HG02759 (cell line): ENCODE measurements around the gene PARD6G.

Experiments
- ATAC-seq: cut with Tn5 transposase; IDR thresholded peaks from one replicate; pipeline ENCODE4 v1.9.1; 2021; ENCODE audit warnings: mild to moderate bottlenecking, moderate library complexity; ENCODE audit not compliant: unreplicated experiment

Gene PARD6G

DNA sequence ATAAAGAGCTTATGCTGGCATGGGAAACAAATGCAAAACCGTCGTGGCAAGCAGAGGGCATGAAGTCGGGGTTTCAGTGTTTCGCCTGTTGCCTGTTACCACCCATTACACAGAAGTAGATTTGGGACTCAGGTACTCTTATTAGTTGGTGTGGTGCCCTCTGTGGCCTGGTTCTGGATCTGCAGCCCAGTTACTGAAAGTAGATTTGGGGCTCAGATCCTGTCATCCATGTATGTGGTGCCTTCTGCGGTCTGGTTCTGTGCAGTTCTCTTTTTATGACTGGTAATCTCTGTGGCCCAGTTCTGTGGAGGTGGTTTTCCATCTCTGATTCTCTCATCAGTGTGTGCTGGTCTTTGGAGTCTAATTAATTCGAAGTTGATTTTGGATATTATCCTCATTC is 93.0 kb downstream of the PARD6G start:
- peak; percentile 77 for ATAC-seq

- no peak for ATAC-seq
Measured at GRCh38 chr18:80149667-80150066, 97.6 kb downstream of the PARD6G start.

DNA sequence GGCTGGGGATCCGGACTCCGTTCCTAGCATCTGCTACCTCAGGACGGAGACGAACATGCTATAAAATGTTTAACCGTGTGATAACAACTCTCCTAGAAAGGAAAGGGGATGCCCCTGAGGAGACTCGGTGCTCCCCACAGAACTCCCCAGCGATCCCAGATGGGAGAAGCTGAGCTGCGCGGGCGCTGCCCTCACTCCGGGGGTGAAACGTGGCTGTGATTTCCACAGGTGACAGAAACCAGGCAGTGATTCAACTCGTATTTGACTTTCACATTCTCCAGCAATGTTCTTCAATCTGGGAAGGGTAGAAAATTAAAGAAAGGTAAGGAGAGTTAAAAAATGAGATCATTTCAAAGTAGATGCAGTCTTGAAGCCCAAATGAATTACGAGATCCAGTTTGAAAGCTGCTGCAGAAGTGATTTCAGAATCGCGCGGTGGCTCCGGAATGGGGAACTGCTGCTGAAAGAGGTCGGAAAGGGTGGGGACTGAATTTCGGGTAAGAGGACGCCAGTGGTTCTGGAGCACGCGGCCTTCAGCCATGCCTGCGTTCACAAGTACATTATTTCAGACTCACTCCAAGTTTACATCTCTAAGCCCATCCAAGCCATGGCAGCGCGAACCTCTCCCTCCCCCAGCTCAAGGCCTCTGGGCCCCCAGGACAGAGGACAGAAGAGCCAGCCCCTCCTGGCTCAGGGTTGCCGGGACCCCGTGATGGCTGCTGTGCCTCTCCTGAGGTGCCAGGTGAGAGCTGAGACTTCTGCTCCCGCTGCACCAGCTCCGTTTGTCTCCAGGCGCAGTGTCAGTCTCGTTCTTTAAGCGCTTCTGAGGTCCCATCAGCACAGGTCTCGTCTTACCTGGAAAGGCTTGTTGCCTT is 98.8 kb downstream of the PARD6G start:
- peak; percentile 5 for ATAC-seq

DNA sequence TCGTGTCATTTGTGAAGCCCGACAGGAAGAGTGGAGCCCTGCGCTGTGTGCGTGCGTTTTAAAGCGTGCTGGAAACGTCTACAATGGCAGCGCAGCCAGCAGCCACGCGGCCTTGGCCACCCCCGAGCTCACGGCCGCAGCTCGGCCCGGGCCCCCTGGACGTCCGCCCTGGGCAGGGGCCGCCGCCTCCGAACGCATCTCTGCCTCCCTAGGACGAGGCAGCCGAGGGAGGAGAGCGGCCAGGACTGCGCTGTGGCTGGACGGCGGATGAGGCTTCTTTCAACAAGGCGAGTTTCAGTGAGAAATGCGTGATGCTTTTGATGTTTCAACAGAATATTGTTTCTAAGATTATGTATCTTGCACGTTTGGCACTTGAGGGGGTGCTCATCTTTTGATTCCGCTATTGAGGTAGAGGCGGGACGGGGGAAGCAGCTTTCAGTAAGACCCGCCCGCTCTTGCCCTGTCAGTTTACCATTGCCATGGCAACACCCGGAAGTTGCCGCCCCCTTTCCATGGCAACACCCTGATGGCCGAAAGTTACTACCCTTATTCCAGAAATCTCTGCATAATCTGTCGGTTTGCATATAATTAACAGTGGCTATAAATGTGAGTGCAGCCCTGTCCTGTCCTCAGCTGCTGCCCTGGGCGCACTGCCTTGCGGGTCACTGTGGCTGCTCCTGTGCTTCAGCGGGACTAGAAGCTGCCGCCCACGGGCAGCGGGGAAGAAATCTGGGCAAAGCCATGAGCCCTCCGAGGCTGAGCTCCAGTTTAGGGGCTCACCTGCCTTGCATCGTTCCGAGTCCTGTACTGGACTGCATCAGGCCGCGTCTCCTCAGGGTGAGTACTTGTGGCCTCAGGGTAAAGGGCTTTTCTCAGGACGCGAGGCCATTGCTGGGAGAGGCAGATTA is 99.6 kb downstream of the PARD6G start:
- peak; percentile 89 for ATAC-seq

- ATAC-seq = peak; percentile 25
Measured at GRCh38 chr18:80147037-80147417, 100.3 kb downstream of the PARD6G start.

DNA sequence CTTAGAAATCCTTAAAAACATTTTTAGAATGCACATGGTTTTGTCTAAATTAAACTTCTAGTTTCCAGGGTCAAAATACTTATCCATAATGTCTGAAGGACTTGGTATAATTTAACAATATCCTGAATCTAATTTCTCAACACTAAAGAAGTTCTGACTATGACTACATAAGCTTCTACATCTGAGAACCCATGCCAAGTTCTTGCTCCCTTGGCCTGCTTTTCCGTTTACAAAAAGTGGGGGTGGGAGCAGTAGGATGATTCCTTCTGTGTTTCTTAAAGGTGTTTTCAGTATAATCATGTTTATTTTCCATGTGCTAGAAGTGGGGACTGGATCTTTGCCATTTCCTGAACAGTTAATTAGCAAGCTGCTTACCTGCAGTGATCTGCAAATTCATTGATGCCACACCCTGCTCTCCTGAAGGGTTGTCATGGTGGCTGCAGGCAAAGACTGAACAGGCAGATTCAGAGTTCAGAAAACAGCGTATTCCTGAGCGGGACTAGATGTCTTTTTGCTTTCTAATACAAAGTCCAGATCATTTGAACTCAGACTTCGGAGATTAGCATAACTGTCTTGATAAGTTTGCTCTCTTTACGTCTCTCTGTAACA is 102.0 kb downstream of the PARD6G start:
- ATAC-seq = no peak

DNA sequence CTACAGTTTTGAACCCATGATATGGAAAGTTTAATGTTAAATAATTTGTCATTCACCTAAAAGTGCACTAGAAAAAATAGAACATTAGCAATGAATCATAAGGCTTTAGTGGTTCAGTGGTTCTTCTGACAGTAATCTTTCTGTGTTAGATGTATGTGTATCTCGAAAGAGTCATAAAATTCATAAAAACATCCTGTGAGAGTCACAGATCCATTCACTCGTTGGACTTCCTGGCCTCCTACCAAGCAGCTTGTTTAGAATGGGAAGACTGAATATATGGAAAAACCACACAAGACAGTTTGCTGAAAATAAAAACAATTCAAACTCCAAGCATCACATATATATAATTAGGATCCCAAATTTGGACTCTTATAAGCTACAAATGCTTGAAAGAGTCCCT is 103.4 kb downstream of the PARD6G start:
- no peak for ATAC-seq

- ATAC-seq = no peak
Measured at GRCh38 chr18:80140455-80140985, 106.8 kb downstream of the PARD6G start.

GRCh38 chr18:80137976-80138375 is 109.3 kb downstream of the PARD6G start:
- ATAC-seq = no peak

DNA sequence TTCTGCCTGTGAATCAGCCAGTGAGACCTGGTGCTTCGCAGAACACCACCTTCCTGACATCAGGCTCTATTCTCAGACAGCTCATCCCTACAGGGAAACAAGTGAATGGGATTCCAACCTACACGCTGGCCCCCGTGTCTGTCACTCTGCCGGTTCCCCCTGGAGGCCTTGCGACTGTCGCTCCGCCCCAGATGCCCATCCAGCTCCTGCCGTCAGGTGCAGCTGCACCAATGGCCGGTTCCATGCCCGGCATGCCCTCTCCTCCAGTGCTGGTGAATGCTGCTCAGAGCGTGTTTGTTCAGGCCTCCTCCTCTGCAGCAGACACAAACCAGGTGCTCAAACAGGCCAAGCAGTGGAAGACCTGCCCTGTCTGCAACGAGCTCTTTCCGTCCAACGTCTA is 110.2 kb downstream of the PARD6G start:
- ATAC-seq = no peak

- no peak for ATAC-seq
Measured at GRCh38 chr18:80136679-80137078, 110.6 kb downstream of the PARD6G start.

DNA sequence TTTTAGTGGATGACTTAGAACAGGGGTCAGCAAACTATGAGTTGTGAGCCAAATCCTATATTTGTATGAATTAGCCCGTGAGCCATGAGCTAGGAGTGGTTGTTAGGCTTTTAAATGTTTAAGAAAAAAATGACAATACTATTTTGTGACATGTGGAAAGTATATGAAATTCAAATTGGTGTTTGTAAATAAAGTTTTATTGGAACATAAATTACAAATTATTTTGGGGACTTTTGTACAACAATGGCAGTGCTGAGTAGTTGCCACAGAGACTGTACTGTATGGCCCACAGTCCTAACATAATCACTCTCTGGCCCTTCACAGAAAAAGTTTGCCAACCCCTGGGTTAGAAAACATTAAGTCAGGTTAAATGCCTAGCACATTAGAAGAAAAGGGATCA is 112.2 kb downstream of the PARD6G start:
- no peak for ATAC-seq

- ATAC-seq = peak; percentile 45
Measured at GRCh38 chr18:80133124-80133523, 114.2 kb downstream of the PARD6G start.

DNA sequence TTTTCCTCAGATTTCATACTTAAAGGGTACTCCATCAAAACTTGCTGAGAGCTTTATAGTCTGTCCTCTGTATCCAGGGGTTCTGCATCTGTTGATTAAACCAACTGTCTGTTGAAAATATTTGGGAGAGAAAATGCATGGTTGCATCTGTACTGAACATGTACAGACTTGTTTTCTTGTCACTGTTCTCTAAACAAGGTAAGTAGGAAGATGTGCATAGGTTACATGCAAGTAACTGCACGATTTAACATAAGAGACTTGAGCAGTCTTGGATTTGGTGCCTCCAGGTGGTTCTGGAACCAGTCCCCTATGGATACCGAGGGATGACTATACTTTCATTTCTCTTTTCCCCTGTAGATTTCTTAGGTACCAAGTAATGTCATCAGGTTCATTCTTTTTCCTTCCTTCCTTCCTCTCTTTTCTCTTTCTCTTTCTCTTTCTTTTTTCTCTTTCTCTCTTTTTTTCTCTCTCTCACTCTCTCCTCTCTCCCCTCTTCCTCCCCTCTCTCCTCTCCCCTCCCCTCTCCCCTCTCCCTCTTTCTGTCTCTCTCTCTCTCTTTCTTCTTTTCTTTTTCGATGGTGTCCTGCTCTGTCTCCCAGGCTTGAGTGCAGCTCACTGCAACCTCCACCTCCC is 115.0 kb downstream of the PARD6G start:
- no peak for ATAC-seq

- no peak for ATAC-seq
Measured at GRCh38 chr18:80130555-80130954, 116.8 kb downstream of the PARD6G start.

DNA sequence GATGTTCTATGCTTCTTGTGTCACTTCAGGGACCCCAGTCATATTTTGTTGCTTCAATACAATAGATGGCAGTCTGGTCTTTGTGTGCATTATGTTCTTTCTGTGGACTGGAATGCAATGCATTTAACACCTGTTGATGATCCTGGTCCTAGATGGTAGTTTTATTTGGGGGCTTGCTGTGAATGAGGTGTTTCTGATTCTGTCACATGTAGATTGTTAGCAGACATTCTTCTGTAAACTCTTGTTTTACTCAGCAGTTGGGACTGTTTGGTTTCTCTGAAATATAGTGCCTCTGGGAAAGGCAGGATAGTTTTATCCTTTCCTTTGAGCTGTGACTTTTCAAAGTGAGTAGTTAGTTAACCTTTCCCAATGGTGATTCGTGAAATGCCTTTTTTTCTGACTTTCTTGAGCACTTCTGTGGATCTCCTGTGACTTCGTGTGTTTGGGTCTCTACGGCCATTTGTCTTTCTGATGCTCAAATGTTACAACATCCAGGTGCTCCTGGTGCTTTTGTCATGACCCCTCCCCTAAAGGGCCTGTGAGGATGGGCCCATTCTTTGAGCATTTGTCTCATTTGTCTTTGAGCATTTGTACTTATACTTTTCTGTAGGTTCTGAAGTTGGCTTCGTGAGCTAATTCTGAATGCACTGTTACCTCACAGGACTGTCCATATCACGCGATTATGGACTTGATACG is 117.5 kb downstream of the PARD6G start:
- no peak for ATAC-seq

- no peak for ATAC-seq
Measured at GRCh38 chr18:80127635-80128034, 119.7 kb downstream of the PARD6G start.

DNA sequence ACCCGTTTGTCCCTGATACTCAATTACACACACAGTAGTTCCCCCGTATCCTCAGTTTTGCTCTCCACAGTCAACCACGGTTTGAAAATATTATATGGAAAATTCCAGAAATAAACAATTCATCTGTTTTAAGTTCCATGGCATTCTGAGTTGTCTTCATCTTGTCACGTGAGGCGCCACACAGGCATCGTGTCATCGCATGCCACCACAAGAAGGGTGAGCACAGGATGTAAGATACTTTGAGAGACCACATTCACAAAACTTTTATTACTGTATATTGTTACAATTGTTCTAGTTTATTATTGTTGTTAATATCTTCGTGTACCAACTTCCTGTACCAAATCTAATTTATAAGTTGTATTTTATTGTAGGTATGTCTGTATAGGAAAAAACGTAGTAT is 120.5 kb downstream of the PARD6G start:
- no peak for ATAC-seq

DNA sequence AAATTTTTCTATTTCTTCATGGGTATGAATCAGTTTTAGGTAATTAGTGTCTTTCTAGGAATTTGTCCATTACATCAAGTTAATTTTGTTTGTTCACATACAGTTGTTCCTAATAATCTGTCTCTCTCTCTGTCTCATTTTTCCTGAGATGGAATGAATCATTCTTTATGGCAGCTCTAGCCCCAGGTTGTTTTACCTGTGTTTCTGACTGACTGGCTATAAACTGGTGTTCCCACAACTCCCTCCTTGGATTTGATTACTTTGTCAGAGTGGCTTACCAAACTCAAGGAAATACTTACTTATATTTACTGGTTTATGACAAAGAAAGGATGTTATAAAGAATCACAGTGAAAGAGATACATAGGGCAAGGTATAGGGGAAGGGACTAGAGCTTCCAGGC is 123.2 kb downstream of the PARD6G start:
- no peak for ATAC-seq

DNA sequence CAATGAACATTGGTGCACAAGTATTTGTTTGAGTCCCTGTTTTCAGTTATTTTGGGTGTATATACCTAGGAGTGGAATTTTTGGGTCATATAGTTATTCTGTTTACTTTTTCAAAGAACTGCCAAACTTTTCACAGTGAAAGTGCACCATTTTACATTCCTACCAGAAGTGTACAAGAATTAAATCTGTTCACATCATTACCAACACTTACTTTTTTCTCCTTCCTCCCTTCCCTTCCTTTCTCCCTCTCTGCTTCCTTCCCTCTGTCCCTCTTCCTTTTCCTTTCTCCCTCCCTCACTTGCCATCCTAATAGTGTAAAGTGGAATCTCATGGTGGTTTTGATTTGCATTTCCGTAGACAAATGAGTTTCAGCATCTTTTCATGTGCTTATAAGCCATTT is 126.4 kb downstream of the PARD6G start:
- ATAC-seq = no peak
